RCC 7860 (cell line): ENCODE measurements around the gene TUBA1B.
A peak's percentile ranks its signal among the peaks of the same experiment; 100 is the strongest.

ENCODE experiments used
- DNase-seq: peaks from one replicate; pipeline ENCODE4 v3.0.0-alpha.2; 2015; ENCODE audit warnings: low spot score
- FAIRE-seq: peaks from 2 replicates; lab custom pipeline; 2012; peaks lifted over from hg19 to GRCh38; lab: Jason Lieb, UNC

The TUBA1B gene

GRCh38 chr12:49091836-49092085, 39.4 kb downstream of the TUBA1B start:
- no peak for FAIRE-seq
- DNase-seq: no peak

- no peak for FAIRE-seq
- DNase-seq: no peak
These were observed 39.9 kb downstream of the TUBA1B start for GRCh38 chr12:49091056-49091835.

GRCh38 chr12:49089821-49090773, 41.1 kb downstream of the TUBA1B start:
- FAIRE-seq (no peak), DNase-seq (no peak)

- DNase-seq: no peak
- no peak for FAIRE-seq
These were observed 42.3 kb downstream of the TUBA1B start for GRCh38 chr12:49088932-49089330.

- FAIRE-seq (peak; percentile 50), DNase-seq (peak; percentile 89)
These were observed 42.9 kb downstream of the TUBA1B start for GRCh38 chr12:49088150-49088931.

- no peak for FAIRE-seq
- DNase-seq: no peak
These were observed 45.1 kb downstream of the TUBA1B start for GRCh38 chr12:49086116-49086515.

- FAIRE-seq (no peak), DNase-seq (no peak)
These were observed 46.8 kb downstream of the TUBA1B start for GRCh38 chr12:49084438-49084837.

GRCh38 chr12:49079793-49080192, 51.4 kb downstream of the TUBA1B start:
- no peak for DNase-seq

More at GRCh38 chr12:49079793-49080192, 51.4 kb downstream of the TUBA1B start:
- FAIRE-seq: no peak
